HG02885 (cell line): Measurements from ENCODE around the gene C9orf85.
"Not testable (repeated sequence)": the region's sequence is repeated elsewhere in the genome, so short reads cannot be mapped to it uniquely, and the experiment has no call there.

Experiments used
- ATAC-seq: cut with Tn5 transposase; IDR thresholded peaks from one replicate; pipeline ENCODE4 v1.9.1; 2021; ENCODE audit warnings: mild to moderate bottlenecking; ENCODE audit not compliant: unreplicated experiment, poor library complexity

Gene C9orf85, protein sequence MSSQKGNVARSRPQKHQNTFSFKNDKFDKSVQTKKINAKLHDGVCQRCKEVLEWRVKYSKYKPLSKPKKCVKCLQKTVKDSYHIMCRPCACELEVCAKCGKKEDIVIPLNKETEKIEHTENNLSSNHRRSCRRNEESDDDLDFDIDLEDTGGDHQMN

DNA sequence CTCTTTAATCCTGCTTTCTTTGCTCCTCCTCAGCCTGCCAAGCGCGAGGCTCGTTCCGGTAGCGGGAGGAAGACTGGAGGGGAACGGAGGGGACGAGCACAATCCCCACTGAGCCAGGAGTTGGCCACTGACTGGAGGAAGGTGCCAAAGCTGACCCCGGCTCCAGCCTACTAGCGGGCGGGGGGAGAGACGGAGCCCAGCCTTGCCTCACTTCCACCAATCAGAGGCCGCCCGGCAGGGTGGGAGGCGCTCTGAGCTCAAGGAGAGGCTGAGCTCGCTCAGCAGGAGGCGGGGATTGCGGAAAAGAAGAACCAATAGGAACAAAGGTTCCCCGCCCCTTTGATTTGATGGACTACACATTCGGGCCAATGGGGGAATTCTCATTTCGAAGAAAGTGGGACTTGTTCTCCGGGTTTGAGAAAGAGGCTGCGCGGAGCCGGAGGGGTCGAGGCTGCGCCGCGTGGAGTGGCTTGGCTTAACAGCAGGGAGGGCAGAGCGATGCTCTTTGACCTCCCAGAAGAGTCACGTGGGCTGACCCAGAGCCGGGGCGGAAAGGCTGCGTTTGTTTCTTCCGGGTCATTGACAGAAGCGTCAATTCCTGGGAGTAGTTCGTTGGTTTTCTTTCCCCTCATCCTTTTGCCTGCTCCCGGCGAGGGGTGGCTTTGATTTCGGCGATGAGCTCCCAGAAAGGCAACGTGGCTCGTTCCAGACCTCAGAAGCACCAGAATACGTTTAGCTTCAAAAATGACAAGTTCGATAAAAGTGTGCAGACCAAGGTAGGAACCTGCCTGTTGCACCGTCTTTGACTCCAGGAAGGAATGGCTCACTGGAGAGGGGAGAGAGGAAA is at the start of gene C9orf85, which contains the start of gene ABHD17B:
C9orf85 (plus strand) TSS at position 579 of the 847 bp plus-strand sequence; CDS start at position 675, 96 bp downstream.
ABHD17B (minus strand) TSS at position 133 of the 847 bp plus-strand sequence. CDS start 36,113 bp downstream, outside the sequence.
- ATAC-seq, result peak; percentile 92

DNA sequence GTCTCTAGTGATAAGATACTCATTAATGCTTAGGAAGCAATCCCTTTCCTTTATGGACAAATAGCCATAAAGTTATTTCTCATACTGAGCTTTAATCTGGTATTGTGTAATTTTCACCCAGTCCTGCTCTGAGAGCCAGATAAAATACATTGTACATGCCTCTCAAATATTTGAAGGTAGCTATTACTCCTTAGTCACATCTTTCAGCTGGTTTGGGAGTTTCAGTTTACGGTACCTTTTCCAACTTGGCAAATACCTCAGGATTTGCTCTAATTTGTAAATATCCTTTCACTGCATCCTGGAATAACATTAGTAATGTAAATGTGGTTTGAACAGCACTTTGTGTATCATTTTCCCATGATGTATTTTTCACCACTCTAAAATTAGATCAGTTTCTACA is 47.8 kb upstream of the C9orf85 start:
- no peak for ATAC-seq

DNA sequence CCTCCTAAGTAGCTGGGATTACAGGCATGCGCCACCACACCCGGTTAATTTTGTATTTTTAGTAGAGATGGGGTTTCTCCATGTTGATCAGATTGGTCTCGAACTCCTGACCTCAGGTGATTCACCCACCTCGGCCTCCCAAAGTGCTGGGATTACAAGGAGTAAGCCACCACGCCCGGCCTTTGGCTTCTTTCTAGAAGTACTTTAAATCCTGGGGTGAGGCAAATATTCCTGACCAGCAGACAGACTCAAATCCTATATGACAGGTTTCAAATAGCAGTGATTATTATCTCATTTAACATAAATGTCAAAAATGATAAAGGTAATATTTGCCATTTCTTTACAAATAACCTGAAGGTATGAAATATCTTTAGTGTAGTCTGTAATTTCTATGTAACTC is 36.1 kb upstream of the C9orf85 start:
- no peak for ATAC-seq

DNA sequence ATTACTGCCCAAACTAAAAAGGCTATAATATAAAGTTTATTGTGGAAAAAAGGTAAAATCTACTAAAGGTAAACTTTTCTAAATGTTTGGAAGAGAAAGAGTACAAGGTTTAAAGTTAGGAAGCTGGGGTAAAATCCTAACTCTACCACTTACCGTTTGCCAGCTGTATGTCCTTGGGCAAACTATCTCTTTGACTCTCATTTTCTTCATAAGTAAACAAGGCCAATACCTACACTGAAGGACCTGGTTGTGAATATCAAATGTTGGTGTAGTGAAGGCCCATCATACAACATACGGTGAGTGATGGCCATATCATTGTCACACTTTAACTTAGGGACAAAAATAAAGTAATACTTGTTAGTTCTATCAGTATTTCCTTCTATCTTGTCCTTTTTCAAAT is 35.3 kb upstream of the C9orf85 start:
- ATAC-seq, result no peak

DNA sequence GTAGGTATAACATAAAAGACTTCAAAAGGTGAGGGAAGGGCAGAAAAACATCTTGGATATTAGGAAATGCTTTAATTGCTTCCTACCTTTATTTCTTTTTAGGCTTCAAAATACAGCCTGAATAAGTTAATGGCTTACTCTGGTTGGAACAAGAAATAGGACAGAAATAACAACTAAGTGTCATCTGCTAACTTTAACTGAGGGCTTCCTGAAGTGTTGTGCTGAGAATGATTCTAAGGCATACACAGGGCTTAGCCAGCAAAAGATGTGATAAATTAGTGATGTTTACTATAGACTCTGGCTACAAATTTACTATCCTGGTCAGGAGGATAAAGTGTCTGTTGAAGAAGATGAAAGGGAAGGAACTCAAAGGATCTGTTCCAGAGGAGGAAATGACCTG is 34.6 kb upstream of the C9orf85 start:
- no peak for ATAC-seq

DNA sequence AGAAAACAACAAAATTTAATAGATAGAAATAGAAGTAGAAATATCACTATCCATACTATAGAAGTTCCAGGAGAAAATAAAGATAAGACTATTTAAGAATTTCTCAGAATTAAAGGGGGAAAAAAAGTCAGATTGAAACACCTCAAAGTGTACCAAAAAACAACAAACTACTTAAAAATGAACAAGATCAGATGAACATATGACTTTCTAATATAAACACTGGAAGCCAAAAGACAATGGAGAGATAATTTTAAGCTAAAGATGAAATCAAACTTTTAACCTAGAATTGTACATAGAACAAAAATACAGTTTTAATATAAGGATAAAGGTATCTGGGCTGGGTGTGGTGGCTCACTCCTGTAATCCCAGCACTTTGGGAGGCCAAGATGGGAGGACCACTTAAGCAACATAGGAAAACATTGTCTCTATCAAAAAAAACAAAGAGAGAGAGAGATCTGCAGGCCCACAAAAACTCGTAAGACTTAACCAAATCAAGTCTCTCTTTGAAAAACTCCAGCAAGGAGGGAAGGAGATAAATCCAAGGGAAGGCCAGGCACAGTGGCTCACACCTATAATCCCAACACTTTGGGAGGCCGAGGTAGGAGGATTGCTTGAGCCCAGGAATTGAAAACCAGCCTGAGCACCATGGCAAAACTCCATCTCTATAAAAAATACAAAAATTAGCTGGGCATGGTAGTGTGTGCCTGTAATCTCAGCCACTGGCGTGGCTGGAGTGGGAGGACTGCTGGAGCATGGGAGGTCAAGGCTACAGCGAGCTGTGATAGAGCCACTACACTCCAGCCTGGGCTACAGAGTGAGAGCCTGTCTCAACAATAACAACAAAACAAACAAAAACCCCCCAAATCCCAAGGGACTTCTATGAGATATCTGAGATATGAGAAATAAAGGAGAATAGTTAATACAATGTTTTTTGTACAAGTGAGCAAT is 32.8 kb upstream of the C9orf85 start:
- no peak for ATAC-seq

DNA sequence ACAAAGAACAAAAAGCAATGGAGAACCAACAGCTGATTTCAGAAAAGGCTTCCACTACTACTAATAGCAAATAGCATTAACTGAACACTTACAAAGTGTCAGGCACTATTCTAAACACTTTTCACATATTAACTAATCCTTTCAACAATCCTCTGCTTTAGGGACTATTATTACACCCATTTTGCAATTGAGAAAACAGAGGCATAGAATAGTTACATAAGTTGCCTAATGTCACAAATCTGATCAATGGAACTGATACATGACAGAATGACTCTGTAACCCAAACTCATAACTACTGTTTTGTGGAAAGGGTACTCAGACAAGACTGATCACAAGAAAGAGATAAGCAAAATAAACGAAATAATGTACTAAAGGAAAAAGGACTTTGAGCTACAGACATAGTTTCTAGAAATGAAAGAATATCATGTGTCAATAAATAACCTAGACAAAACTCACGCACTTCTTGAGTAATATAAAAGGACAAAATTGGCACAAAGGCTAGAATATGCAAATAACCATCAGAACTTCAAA is 31.7 kb upstream of the C9orf85 start:
- ATAC-seq, result no peak

DNA sequence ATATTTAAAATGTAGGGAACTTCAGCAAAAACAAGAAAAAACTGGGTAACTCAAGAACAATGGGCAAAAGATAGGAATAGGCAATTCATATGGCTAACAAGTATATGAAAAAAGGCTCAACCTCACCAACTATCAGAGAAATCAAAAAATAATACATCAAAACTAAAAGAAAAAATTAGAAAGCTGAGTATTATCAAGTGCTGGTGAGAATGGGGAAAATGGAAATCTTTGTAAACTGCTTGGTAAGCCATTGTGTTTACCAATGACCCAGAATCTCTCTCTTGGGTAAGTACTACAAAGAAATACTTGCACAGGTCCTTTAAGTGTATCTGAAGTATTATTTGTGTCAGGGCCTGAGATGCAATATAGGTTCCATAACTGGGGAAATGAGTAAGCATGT is 27.4 kb upstream of the C9orf85 start:
- no peak for ATAC-seq

DNA sequence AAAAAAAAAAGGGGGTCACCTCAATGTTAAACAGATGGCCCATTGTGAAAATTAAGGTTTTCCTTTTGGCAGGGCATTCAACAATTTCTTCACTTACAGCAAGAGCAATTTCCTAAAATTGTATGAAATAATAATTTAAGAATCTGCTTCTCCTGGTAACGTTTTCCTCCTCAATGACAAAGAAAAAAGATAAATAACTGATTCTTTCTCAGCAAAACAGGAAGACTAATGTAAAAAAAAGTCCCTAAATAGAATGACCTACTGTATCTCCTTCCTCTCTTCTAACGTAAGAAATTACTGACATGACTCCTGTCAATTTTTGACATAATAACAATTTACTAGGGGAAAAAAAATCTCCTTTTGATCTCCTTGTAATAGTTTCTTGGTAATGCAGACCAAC is 26.0 kb upstream of the C9orf85 start:
- ATAC-seq, result no peak

DNA sequence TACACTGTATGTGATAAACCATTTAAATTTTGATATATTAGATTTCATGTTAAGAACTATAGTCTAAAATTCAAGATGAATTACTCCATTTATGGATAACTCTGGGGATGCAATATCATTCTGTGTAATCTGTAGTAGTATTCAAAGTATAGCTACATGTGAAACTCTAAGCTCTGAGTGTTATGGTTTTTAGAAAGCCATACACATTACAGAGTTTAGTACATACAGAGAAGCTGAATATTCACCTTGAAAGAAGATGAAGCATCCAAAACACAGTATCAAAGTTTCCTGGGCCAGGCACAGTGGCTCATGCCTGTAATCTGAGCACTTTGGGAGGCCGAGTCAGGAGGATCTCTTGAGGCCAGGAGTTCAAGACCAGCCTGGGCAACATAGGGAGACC is 25.4 kb upstream of the C9orf85 start:
- no peak for ATAC-seq

DNA sequence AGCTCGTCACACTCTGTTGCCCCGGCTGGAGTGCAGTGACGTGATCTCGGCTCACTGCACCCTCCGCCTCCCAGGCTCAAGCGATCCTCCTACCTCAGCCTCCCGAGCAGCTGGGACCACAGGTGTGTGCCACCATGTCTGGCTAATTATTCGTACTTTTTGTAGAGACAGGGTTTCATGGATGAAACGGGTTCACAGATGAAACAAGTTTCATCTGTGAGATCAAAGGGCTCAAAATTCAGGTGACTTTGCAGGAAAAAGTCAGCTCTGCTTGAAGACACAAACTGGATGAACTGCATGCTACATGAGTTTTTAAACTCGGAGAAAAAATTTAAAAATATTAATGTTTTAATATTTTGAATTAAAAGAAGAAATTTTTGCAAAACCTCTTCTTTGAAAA is 24.9 kb upstream of the C9orf85 start:
- no peak for ATAC-seq

DNA sequence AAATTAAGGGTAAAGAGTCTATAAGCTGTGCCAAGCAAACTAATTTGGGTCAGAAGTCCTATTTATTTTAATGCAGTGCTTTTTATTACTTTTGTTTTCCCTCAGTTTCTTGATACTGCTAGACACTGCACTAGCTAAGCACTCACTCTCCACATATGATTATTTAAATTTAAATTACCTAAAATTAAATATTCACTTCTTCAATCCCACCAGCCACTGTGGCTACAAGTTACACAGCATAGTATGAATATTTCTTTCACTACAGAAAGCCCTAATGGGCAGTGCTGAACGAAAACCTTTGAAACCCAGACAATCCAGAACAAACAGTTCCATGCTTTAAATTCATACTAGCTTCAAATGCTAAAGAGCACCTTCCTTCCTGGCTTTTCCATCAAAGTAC is 24.1 kb upstream of the C9orf85 start:
- no peak for ATAC-seq

DNA sequence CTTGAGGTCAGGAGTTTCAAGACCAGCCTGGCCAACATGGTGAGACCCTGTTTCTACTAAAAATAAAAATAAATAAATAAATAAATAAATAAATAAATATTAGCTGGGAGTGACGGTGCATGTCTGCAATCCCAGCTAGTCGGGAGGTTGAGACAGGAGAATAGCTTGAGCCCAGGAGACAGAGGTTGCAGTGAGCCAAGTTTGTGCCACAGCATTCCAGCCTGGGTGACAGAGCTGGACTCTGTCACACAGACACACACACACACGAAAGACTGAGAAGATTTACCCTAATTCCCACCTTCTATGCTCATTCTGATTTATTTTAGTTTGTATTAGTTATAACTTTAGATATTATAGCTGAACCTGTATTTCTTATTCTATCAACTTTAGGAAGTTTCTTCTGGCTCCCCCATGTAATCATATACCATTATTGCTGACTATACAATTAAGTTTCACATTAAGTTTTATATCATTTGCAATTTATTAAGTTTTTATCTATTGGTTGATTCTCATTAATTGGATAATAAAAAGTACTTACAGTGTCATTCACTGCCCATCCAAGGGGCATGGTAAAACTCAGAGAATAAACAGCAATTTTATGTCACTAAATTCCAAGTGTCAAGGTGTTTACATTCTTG is 21.3 kb upstream of the C9orf85 start:
- ATAC-seq, result no peak

DNA sequence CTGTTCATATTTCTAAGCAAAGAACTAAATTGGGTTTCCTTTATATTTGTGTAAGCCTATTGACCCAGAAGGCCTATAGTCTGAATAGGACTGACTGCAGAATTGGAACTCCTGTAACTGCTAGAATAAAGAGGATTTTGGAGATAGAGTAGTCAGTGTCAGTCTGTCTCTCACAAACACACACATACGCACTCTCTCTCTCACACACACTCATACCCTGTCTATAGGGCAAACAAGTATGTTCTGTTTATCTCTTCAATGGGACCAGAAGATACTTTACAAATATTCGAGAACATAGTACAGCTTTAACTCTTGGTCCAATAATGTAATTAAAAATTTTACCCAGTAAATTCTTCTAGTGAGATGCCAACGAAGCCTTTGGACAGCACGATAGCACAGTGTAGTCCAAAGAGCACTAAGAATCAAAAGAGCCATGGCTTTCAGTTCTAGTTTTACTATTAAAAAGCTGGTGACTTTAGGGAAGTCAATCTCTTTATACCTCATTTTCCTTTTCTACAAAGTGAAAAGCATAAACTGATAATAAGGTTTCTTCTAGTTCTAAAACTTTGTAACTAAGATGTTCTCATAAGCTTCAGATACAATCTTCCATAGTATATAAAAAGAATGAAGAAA is 19.8 kb upstream of the C9orf85 start:
- ATAC-seq, result peak; percentile 31

DNA sequence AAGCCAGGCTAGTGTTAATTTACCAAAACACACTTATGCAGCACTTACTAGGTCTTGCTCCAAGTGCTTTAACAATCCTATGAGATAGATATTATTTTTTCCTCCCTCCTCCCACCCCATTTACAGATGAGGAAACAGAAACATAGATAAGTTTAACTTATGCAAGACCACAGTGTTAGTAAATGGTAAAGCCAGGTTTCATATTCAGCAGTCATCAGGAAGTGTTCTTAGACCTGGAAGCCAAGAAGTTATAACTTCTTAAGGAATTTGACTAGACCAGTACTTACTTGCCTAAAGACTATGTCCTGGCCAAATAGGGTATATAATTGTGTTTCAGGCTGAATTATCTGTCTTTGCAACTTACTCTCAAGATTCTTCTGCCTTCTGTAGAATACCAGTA is 16.3 kb upstream of the C9orf85 start:
- ATAC-seq, result peak; percentile 49

DNA sequence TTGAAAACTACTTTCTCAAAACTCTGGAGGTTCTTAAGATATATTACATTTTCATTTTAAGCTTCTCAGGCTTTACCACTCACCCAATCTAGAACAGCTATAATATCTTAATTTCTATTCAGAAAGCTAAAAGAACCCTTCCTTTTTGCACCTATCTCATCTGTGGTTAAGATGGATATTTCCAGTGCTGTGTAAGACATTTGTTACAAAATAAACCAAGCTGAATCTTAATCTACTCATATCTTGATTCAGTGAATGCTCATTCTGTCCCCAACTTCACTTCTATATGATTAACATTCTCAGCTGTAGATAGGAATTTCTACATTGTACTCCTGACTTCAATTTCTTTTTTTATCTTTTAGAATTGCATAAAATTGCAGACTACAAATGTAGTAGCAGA is 15.5 kb upstream of the C9orf85 start:
- ATAC-seq, result no peak

DNA sequence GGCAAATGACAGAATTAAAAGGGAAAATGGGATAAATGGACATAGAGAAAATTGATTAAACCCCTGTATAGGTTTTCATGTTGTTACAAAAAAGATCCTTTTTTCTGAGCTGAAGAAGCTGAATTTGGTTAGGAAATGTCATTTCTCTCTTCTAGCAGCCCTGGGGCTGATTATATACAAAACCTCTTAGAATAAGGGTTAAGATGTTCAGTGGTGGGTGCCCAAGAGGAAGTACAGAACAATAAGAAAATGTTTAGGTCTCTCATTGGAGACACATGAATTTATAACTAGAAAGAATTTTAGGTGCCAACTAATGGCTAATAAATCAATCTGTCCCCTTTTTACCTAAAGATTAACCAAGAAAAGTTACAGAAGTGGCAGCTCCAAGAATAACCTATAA is 14.7 kb upstream of the C9orf85 start:
- ATAC-seq, result no peak

DNA sequence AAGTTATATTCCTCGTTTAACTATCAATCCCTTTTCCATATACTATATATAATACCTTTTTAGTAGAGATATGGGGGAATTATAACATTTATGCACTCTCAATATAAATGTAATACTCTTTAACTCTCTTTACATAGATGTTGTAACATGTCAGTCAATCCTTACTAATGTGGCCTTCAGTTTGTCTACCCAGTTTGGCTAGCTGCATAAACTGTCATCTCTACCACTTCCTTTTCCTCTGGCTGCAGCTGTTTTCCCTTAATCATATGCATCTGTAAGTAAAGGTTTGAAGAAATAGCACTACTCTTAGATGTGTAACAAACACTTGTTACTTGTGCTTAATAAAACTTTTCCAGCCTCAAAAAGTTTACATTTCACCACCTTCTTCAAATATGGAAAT is 13.9 kb upstream of the C9orf85 start:
- ATAC-seq, result peak; percentile 53

DNA sequence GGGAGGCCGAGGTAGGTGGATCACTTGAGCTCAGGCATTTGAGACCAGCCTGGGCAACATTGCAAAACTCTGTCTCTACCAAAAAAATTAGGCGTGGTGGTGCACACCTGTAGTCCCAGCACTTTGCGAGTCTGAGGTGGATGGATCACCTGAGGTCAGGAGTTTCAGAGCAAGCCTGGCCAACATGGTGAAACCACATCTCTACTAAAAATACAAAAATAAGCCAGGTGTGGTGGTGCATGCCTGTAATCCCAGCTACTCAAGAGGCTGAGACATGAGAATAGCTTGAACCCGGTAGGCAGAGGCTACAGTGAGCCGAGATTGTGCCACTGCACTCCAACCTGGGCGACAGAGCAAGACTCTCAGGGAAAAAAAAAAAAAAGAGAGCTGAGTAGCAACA is 12.7 kb upstream of the C9orf85 start:
- ATAC-seq, result not testable (repeated sequence)
